ENCODE measurements around the gene ELF1. TPM values are rescaled to one million over a fixed set of nuclear protein-coding genes. Genes with fewer than 3 reads are reported as not detected.

Gene ELF1
- total RNA-seq, 4 donors from 2014 or later: 61.9 to 84.5 (median 71.5) TPM

GRCh38 chr13:41007744-41008128 is 11.4 kb downstream of the ELF1 start:
- intact Hi-C loops (cut with DNase I): no loop called here
- WGBS, 2 donors: 54 to 55% methylated on average over 3 of the region's 3 CpGs
- H3K9me3 ChIP-seq: no peaks in the 10 kb centered on the region
- peaks cover 0 to 11% (median 0%) of the 10 kb centered on the region in 3 donors for H3K36me3 ChIP-seq
- H3K27me3 ChIP-seq: no peaks in the 10 kb centered on the region
- DNase-seq: no peak
- peaks cover 9 to 99% (median 21%) of the 10 kb centered on the region in 3 donors for H3K4me1 ChIP-seq
- TF ChIP-seq POLR2A (IDR thresholded peaks at IDR 0.05) (no peak), CTCF (IDR thresholded peaks at IDR 0.05) (no peak)
- H3K4me3 ChIP-seq: no peak overlapping the region
- peak overlapping the region in 3 of 4 donors; percentile 8 to 66 (median 66) for H3K27ac ChIP-seq

- Histone ChIP-seq H3K27me3 (no peaks in the 10 kb centered on the region), H3K4me1 (peaks cover 9 to 98% (median 21%) of the 10 kb centered on the region in 3 donors), H3K36me3 (peaks cover 0 to 8% (median 0%) of the 10 kb centered on the region in 3 donors), H3K27ac (peak overlapping the region in 3 of 4 donors; percentile 8 to 66 (median 66)), H3K4me3 (no peak overlapping the region), H3K9me3 (no peaks in the 10 kb centered on the region)
- intact Hi-C loops (cut with DNase I): no loop called here
- no peak for TF ChIP-seq POLR2A (IDR thresholded peaks at IDR 0.05)
- TF ChIP-seq CTCF (IDR thresholded peaks at IDR 0.05): peak in 1 of 6 experiments; percentile 8
- 50 to 54% methylated on average over 6 of the region's 6 CpGs for WGBS, 2 donors
- DNase-seq: no peak
Observed at GRCh38 chr13:41006978-41007743, 12.0 kb downstream of the ELF1 start.

- intact Hi-C loops (cut with DNase I): no loop called here
- WGBS, 2 donors: 38 to 59% methylated on average over 3 of the region's 3 CpGs
- H3K27ac ChIP-seq: peak overlapping the region in 2 of 4 donors; percentile 43 to 50
Observed at GRCh38 chr13:41006306-41006705, 12.8 kb downstream of the ELF1 start.

GRCh38 chr13:41005704-41006103 is 13.4 kb downstream of the ELF1 start:
- no peaks in the 10 kb centered on the region for H3K9me3 ChIP-seq
- peaks cover 9 to 94% (median 21%) of the 10 kb centered on the region in 3 donors for H3K4me1 ChIP-seq
- no peak for DNase-seq
- intact Hi-C loops (cut with DNase I): no loop called here
- H3K27ac ChIP-seq: peak overlapping the region in 3 of 4 donors; percentile 11 to 50 (median 43)
- H3K4me3 ChIP-seq: no peak overlapping the region
- H3K36me3 ChIP-seq: no peaks in the 10 kb centered on the region
- no peak for TF ChIP-seq CTCF (IDR thresholded peaks at IDR 0.05)
- TF ChIP-seq POLR2A (IDR thresholded peaks at IDR 0.05): no peak
- H3K27me3 ChIP-seq: no peaks in the 10 kb centered on the region

More at GRCh38 chr13:41006306-41006705, 12.8 kb downstream of the ELF1 start:
- H3K4me3 ChIP-seq: no peak overlapping the region
- DNase-seq: no peak
- peaks cover 9 to 97% (median 21%) of the 10 kb centered on the region in 3 donors for H3K4me1 ChIP-seq
- no peaks in the 10 kb centered on the region for H3K27me3 ChIP-seq
- no peak for TF ChIP-seq CTCF (IDR thresholded peaks at IDR 0.05)
- no peak for TF ChIP-seq POLR2A (IDR thresholded peaks at IDR 0.05)
- H3K36me3 ChIP-seq: peaks cover 0 to under 1% (median 0%) of the 10 kb centered on the region in 3 donors
- no peaks in the 10 kb centered on the region for H3K9me3 ChIP-seq

- H3K27ac ChIP-seq: peak overlapping the region in 3 of 4 donors; percentile 30 to 50 (median 34)
Observed at GRCh38 chr13:41004875-41005693, 14.0 kb downstream of the ELF1 start.

More at GRCh38 chr13:41004875-41005693, 14.0 kb downstream of the ELF1 start:
- TF ChIP-seq POLR2A (IDR thresholded peaks at IDR 0.05): peak in 1 of 4 donors; percentile 17
- no peak for TF ChIP-seq CTCF (IDR thresholded peaks at IDR 0.05)
- intact Hi-C loops (cut with DNase I): no loop called here
- 37 to 53% methylated on average over 4 of the region's 4 CpGs for WGBS, 2 donors
- peaks cover 0 to 3% (median 0%) of the 10 kb centered on the region in 3 donors for H3K36me3 ChIP-seq
- H3K9me3 ChIP-seq: no peaks in the 10 kb centered on the region
- H3K4me1 ChIP-seq: peaks cover 9 to 87% (median 21%) of the 10 kb centered on the region in 3 donors
- no peak for DNase-seq
- H3K27me3 ChIP-seq: no peaks in the 10 kb centered on the region
- no peak overlapping the region for H3K4me3 ChIP-seq

Measured in esophagus squamous epithelium (tissue), 5 donors.